Stimulated activated naive B cell treated with anti-CD40 and anti-IgM and Interleukin-4, amounts not matched to agents 10 μg/mL and 1 μg/mL and 100 μg/mL, for 72 hours (primary cell): ENCODE results near the gene LAMA5.
"Not testable (repeated sequence)": the region's sequence is repeated elsewhere in the genome, so short reads cannot be mapped to it uniquely, and the experiment has no call there.

ENCODE experiments used
- ATAC-seq, 2 donors: fragments of 150-1000 bp; cut with Tn5 transposase; replicated peaks; 2 replicates each; pipeline ENCODE4 v1.10.0; 2021; ENCODE audit warnings: moderate library complexity in 1 of 2
- DNase-seq: peaks from one replicate; pipeline ENCODE4 v3.0.0; 2021
- H3K27ac Mint-ChIP-seq: one replicate; pipeline ENCODE4 v1.8.0; 2022; ENCODE audit warnings: mild to moderate bottlenecking, mixed read lengths
- H3K27me3 Mint-ChIP-seq, 2 donors: one replicate each; pipeline ENCODE4 v1.8.0; 2022; ENCODE audit warnings: mixed read lengths in 2 of 2
- H3K36me3 Mint-ChIP-seq, 2 donors: one replicate each; pipeline ENCODE4 v1.8.0; 2022; ENCODE audit warnings: mixed read lengths in 2 of 2, mild to moderate bottlenecking in 1 of 2
- H3K4me1 Mint-ChIP-seq, 2 donors: one replicate each; pipeline ENCODE4 v1.8.0; 2022; ENCODE audit warnings: mixed read lengths in 2 of 2, mild to moderate bottlenecking in 1 of 2
- H3K4me3 Mint-ChIP-seq, 2 donors: one replicate each; pipeline ENCODE4 v1.8.0; 2022; ENCODE audit warnings: mild to moderate bottlenecking in 2 of 2, mixed read lengths in 2 of 2, moderate library complexity in 1 of 2
- H3K9me3 Mint-ChIP-seq, 2 donors: one replicate each; pipeline ENCODE4 v1.8.0; 2022; ENCODE audit warnings: mixed read lengths in 2 of 2, mild to moderate bottlenecking in 1 of 2

Gene LAMA5

GRCh38 chr20:62373631-62374179 is 6.6 kb upstream of the LAMA5 start:
- not testable (repeated sequence) for DNase-seq, H3K27ac Mint-ChIP-seq, ATAC-seq, H3K36me3 Mint-ChIP-seq, H3K4me3 Mint-ChIP-seq, H3K9me3 Mint-ChIP-seq
- peaks cover 15 to 25% of the 10 kb centered on the region in 2 donors for H3K4me1 Mint-ChIP-seq
- H3K27me3 Mint-ChIP-seq = peaks cover 7 to 12% of the 10 kb centered on the region in 2 donors

GRCh38 chr20:62372042-62372993 is 5.2 kb upstream of the LAMA5 start:
- Mint-ChIP-seq H3K9me3 (no peaks in the 10 kb centered on the region), H3K4me1 (peaks cover 24 to 39% of the 10 kb centered on the region in 2 donors), H3K27ac (no peak overlapping the region), H3K27me3 (peaks cover 12 to 13% of the 10 kb centered on the region in 2 donors), H3K4me3 (no peak overlapping the region), H3K36me3 (peaks cover 0 to 4% of the 10 kb centered on the region in 2 donors)
- ATAC-seq = no peak
- no peak for DNase-seq

- no peaks in the 10 kb centered on the region for H3K9me3 Mint-ChIP-seq
- H3K4me3 Mint-ChIP-seq = no peak overlapping the region
- no peaks in the 10 kb centered on the region for H3K36me3 Mint-ChIP-seq
- H3K4me1 Mint-ChIP-seq = peaks cover 24 to 39% of the 10 kb centered on the region in 2 donors
- no peak for ATAC-seq
- H3K27ac Mint-ChIP-seq = no peak overlapping the region
- peaks cover 12 to 13% of the 10 kb centered on the region in 2 donors for H3K27me3 Mint-ChIP-seq
- DNase-seq = no peak
Measured at GRCh38 chr20:62371588-62372041, 4.5 kb upstream of the LAMA5 start.

- DNase-seq (no peak), ATAC-seq (no peak)
- H3K9me3 Mint-ChIP-seq = no peaks in the 10 kb centered on the region
- no peaks in the 10 kb centered on the region for H3K36me3 Mint-ChIP-seq
- H3K4me3 Mint-ChIP-seq = no peak overlapping the region
- H3K4me1 Mint-ChIP-seq = peaks cover 24 to 40% of the 10 kb centered on the region in 2 donors
- H3K27ac Mint-ChIP-seq = no peak overlapping the region
- H3K27me3 Mint-ChIP-seq = peaks cover 12 to 13% of the 10 kb centered on the region in 2 donors
Measured at GRCh38 chr20:62370807-62371587, 3.9 kb upstream of the LAMA5 start.

GRCh38 chr20:62370115-62370806 is 3.1 kb upstream of the LAMA5 start:
- Mint-ChIP-seq H3K9me3 (no peaks in the 10 kb centered on the region), H3K27me3 (peaks cover 12 to 13% of the 10 kb centered on the region in 2 donors), H3K4me3 (no peak overlapping the region), H3K36me3 (no peaks in the 10 kb centered on the region), H3K4me1 (peaks cover 25 to 46% of the 10 kb centered on the region in 2 donors), H3K27ac (no peak overlapping the region)
- ATAC-seq (peak; percentile 60 to 62), DNase-seq (peak; percentile 45)

- Mint-ChIP-seq H3K4me1 (peaks cover 25 to 51% of the 10 kb centered on the region in 2 donors), H3K36me3 (no peaks in the 10 kb centered on the region), H3K4me3 (no peak overlapping the region), H3K9me3 (no peaks in the 10 kb centered on the region), H3K27ac (no peak overlapping the region), H3K27me3 (peaks cover 12 to 13% of the 10 kb centered on the region in 2 donors)
- no peak for DNase-seq
- no peak for ATAC-seq
Measured at GRCh38 chr20:62369815-62370114, 2.7 kb upstream of the LAMA5 start.

- peaks cover 12 to 13% of the 10 kb centered on the region in 2 donors for H3K27me3 Mint-ChIP-seq
Measured at GRCh38 chr20:62368976-62369814, 2.1 kb upstream of the LAMA5 start.

GRCh38 chr20:62368392-62368975 is 1.4 kb upstream of the LAMA5 start:
- no peak for DNase-seq
- peaks cover 25 to 46% of the 10 kb centered on the region in 2 donors for H3K4me1 Mint-ChIP-seq
- peaks cover 12 to 13% of the 10 kb centered on the region in 2 donors for H3K27me3 Mint-ChIP-seq
- H3K27ac Mint-ChIP-seq = no peak overlapping the region
- ATAC-seq = no peak
- H3K4me3 Mint-ChIP-seq = peak overlapping the region; percentile 83 to 84
- no peaks in the 10 kb centered on the region for H3K9me3 Mint-ChIP-seq
- H3K36me3 Mint-ChIP-seq = no peaks in the 10 kb centered on the region

More at GRCh38 chr20:62368976-62369814, 2.1 kb upstream of the LAMA5 start:
- no peak for DNase-seq
- H3K36me3 Mint-ChIP-seq = no peaks in the 10 kb centered on the region
- H3K4me1 Mint-ChIP-seq = peaks cover 23 to 49% of the 10 kb centered on the region in 2 donors
- no peaks in the 10 kb centered on the region for H3K9me3 Mint-ChIP-seq
- H3K4me3 Mint-ChIP-seq = peak overlapping the region in 1 of 2 donors; percentile 39
- ATAC-seq = no peak
- no peak overlapping the region for H3K27ac Mint-ChIP-seq

- H3K27ac Mint-ChIP-seq = peak overlapping the region; percentile 47
- peaks cover 9% of the 10 kb centered on the region in 2 donors for H3K27me3 Mint-ChIP-seq
Measured at GRCh38 chr20:62367633-62368391, 700 bp upstream of the LAMA5 start.

GRCh38 chr20:62366370-62367135 is 559 bp downstream of the LAMA5 start:
- Mint-ChIP-seq H3K4me3 (peak overlapping the region; percentile 53 to 59), H3K27ac (no peak overlapping the region), H3K9me3 (no peaks in the 10 kb centered on the region), H3K36me3 (no peaks in the 10 kb centered on the region), H3K4me1 (peaks cover 27 to 51% of the 10 kb centered on the region in 2 donors), H3K27me3 (peaks cover 6 to 7% of the 10 kb centered on the region in 2 donors)
- DNase-seq (no peak), ATAC-seq (peak; percentile 34 to 35)

More at GRCh38 chr20:62367633-62368391, 700 bp upstream of the LAMA5 start:
- Mint-ChIP-seq H3K36me3 (no peaks in the 10 kb centered on the region), H3K4me3 (peak overlapping the region; percentile 83 to 84), H3K4me1 (peaks cover 25 to 47% of the 10 kb centered on the region in 2 donors), H3K9me3 (no peaks in the 10 kb centered on the region)
- ATAC-seq = peak; percentile 24 to 27
- no peak for DNase-seq

- Mint-ChIP-seq H3K36me3 (no peaks in the 10 kb centered on the region), H3K4me1 (peaks cover 27 to 51% of the 10 kb centered on the region in 2 donors), H3K27ac (no peak overlapping the region), H3K4me3 (peak overlapping the region; percentile 53 to 59), H3K27me3 (peaks cover 6 to 7% of the 10 kb centered on the region in 2 donors), H3K9me3 (no peaks in the 10 kb centered on the region)
- ATAC-seq (no peak), DNase-seq (no peak)
Measured at GRCh38 chr20:62365814-62366369, 1.2 kb downstream of the LAMA5 start.
